ENCODE results near the gene ERC2.

The ERC2 gene

GRCh38 chr3:55650011-55650410, 818.3 kb downstream of the ERC2 start:
- no peak for TF ChIP-seq CTCF (IDR thresholded peaks at IDR 0.05; ENCODE audit: low read depth, low read length, missing control alignments)
- DNase-seq (ENCODE audit: extremely low read depth, low read depth) = no peak

GRCh38 chr3:55649554-55649953, 818.7 kb downstream of the ERC2 start:
- TF ChIP-seq CTCF (IDR thresholded peaks at IDR 0.05; ENCODE audit: low read depth, low read length, missing control alignments) = no peak
- no peak for DNase-seq (ENCODE audit: extremely low read depth, low read depth)
- no peak overlapping the region for H3K4me3 ChIP-seq (replicated peaks; ENCODE audit: low read depth, low read length)

More at GRCh38 chr3:55650011-55650410, 818.3 kb downstream of the ERC2 start:
- no peak overlapping the region for H3K4me3 ChIP-seq (replicated peaks; ENCODE audit: low read depth, low read length)

- no peak overlapping the region for H3K4me3 ChIP-seq (replicated peaks; ENCODE audit: low read depth, low read length)
- DNase-seq (ENCODE audit: extremely low read depth, low read depth) = no peak
- TF ChIP-seq CTCF (IDR thresholded peaks at IDR 0.05; ENCODE audit: low read depth, low read length, missing control alignments) = no peak
Observed at GRCh38 chr3:55648591-55649318, 819.5 kb downstream of the ERC2 start.

GRCh38 chr3:55647670-55648069, 820.6 kb downstream of the ERC2 start:
- TF ChIP-seq CTCF (IDR thresholded peaks at IDR 0.05; ENCODE audit: low read depth, low read length, missing control alignments) = no peak
- no peak for DNase-seq (ENCODE audit: extremely low read depth, low read depth)
- H3K4me3 ChIP-seq (replicated peaks; ENCODE audit: low read depth, low read length) = no peak overlapping the region

- DNase-seq (ENCODE audit: extremely low read depth, low read depth) = no peak
- no peak for TF ChIP-seq CTCF (IDR thresholded peaks at IDR 0.05; ENCODE audit: low read depth, low read length, missing control alignments)
- no peak overlapping the region for H3K4me3 ChIP-seq (replicated peaks; ENCODE audit: low read depth, low read length)
Observed at GRCh38 chr3:55647063-55647462, 821.2 kb downstream of the ERC2 start.

- no peak overlapping the region for H3K4me3 ChIP-seq (replicated peaks; ENCODE audit: low read depth, low read length)
- no peak for DNase-seq (ENCODE audit: extremely low read depth, low read depth)
- no peak for TF ChIP-seq CTCF (IDR thresholded peaks at IDR 0.05; ENCODE audit: low read depth, low read length, missing control alignments)
Observed at GRCh38 chr3:55646121-55646520, 822.1 kb downstream of the ERC2 start.

GRCh38 chr3:55645422-55645821, 822.8 kb downstream of the ERC2 start:
- no peak for TF ChIP-seq CTCF (IDR thresholded peaks at IDR 0.05; ENCODE audit: low read depth, low read length, missing control alignments)
- no peak for DNase-seq (ENCODE audit: extremely low read depth, low read depth)
- no peak overlapping the region for H3K4me3 ChIP-seq (replicated peaks; ENCODE audit: low read depth, low read length)
